Right atrium auricular region (tissue), 2 donors: ENCODE results near the gene ACOT12. TPM values are rescaled to one million over a fixed set of nuclear protein-coding genes. Genes with fewer than 3 reads are reported as not detected.
A peak's percentile ranks its signal among the peaks of the same experiment; 100 is the strongest.

ENCODE experiments used
- DNase-seq: peaks from one replicate; pipeline ENCODE4 v3.0.0-alpha.2; 2019; ENCODE audit warnings: low spot score
- H3K27ac ChIP-seq, 2 donors: fragments of 200-600 bp; sonication (generic); 1 replicate in 1 of 2; 2 replicates in 1 of 2; pipeline ENCODE4 v1.5.1; 2016 to 2019
- H3K27me3 ChIP-seq, 2 donors: fragments of 200-600 bp; sonication (generic); one replicate each; pipeline versions ENCODE4 v1.5.1 to v1.6.0; 2017 to 2019
- H3K36me3 ChIP-seq: fragments of 200-600 bp; sonication (generic); one replicate; pipeline ENCODE4 v1.5.1; 2016
- H3K4me1 ChIP-seq, 2 donors: fragments of 200-600 bp; sonication (generic); one replicate each; pipeline versions ENCODE4 v1.5.1 to v1.6.0; 2017 to 2019
- H3K4me3 ChIP-seq, 2 donors: fragments of 200-600 bp; sonication (generic); 1 replicate in 1 of 2; 2 replicates in 1 of 2; pipeline ENCODE4 v1.5.1; 2017 to 2019; ENCODE audit warnings: mild to moderate bottlenecking in 1 of 2, moderate library complexity in 1 of 2
- H3K9me3 ChIP-seq, 2 donors: fragments of 200-600 bp; sonication (generic); one replicate each; pipeline ENCODE4 v1.5.1; 2019
- total RNA-seq, 2 donors: library from RNA; depleted of rRNA; stranded (reverse); fragments of >200 nt; gene quantifications; one replicate each; pipeline ENCODE4 v1.1.0, GENCODE V29; 2016
- TF ChIP-seq, protein P1 (sequence below), 2 donors: fragments of 200-600 bp; sonication (generic); IDR thresholded peaks; one replicate each; pipeline ENCODE4 v1.5.1; 2019; ENCODE audit warnings: antibody characterized with exemption in 2 of 2

Gene ACOT12
- total RNA-seq, 2 donors from 2014 or later: not detected

DNA sequence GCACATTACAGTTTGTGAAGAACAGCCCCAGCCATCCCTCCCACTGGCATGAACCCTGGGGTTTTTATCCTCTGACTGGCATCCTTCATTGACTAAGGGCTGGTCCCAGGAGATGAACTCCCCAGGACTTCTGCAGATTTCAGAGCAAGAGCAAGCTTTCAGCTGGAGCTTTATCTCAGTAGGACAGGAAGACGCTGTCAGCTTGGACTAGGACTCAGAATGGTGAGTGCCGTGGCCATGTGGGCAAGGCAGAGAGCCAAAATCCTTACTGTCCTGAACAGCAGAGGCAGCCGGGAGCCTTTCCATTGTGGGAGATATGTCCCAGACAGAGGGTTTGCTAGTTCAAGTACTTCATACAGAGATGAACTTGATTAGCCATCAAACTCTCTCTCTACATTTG lies 3.2 kb upstream of the ACOT12 start:
- H3K27ac ChIP-seq: no peak overlapping the region
- H3K4me1 ChIP-seq: peaks cover 0 to 14% of the 10 kb centered on the region in 2 donors
- H3K4me3 ChIP-seq: no peak overlapping the region
- DNase-seq: no peak
- H3K9me3 ChIP-seq: peaks cover 0 to 4% of the 10 kb centered on the region in 2 donors
- H3K36me3 ChIP-seq: no peaks in the 10 kb centered on the region
- TF ChIP-seq, protein P1, sequence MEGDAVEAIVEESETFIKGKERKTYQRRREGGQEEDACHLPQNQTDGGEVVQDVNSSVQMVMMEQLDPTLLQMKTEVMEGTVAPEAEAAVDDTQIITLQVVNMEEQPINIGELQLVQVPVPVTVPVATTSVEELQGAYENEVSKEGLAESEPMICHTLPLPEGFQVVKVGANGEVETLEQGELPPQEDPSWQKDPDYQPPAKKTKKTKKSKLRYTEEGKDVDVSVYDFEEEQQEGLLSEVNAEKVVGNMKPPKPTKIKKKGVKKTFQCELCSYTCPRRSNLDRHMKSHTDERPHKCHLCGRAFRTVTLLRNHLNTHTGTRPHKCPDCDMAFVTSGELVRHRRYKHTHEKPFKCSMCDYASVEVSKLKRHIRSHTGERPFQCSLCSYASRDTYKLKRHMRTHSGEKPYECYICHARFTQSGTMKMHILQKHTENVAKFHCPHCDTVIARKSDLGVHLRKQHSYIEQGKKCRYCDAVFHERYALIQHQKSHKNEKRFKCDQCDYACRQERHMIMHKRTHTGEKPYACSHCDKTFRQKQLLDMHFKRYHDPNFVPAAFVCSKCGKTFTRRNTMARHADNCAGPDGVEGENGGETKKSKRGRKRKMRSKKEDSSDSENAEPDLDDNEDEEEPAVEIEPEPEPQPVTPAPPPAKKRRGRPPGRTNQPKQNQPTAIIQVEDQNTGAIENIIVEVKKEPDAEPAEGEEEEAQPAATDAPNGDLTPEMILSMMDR (IDR thresholded peaks at IDR 0.05): no peak
- peaks cover 0 to 10% of the 10 kb centered on the region in 2 donors for H3K27me3 ChIP-seq

DNA sequence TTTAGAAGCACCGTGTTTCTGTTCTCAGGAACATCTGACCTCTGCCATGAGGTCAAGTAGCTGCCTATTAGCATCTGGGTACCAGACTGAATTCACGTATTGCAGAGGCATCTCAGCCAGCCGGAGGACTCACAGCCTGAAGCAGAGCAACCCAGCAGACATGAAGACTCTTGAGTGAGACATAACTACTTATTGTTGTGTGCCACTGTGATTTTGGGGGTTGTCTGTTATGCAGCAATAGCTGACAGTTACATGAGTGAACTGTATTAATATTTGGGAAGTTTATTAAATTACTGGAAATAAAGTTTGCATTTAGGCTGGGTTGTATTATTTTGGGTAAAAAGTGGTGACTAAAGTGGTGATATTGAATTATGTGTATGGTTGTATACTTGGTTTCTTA lies 1.3 kb upstream of the ACOT12 start:
- H3K4me1 ChIP-seq: peaks cover 0 to 14% of the 10 kb centered on the region in 2 donors
- TF ChIP-seq, protein P1 (IDR thresholded peaks at IDR 0.05): no peak
- H3K36me3 ChIP-seq: no peaks in the 10 kb centered on the region
- H3K4me3 ChIP-seq: no peak overlapping the region
- peaks cover 0 to 4% of the 10 kb centered on the region in 2 donors for H3K9me3 ChIP-seq
- peaks cover 0 to 10% of the 10 kb centered on the region in 2 donors for H3K27me3 ChIP-seq
- no peak overlapping the region for H3K27ac ChIP-seq
- no peak for DNase-seq

DNA sequence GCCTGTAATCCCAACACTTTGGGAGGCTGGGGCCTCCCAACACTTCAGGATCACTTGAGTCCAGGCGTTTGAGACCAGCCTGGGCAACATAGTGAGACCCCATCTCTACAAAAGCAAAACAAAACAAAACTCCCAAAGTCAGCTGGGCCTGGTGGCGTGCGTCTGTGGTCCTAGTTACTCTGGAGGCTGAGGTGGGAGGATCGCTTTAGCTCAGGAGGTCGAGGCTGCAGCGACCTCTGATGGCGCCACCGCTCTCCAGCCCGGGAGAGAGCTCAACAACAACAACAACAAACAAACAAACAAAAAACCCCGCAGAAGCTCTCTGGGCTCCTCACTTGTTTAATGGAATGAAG lies 528 bp downstream of the ACOT12 start:
- Histone ChIP-seq H3K36me3 (no peaks in the 10 kb centered on the region), H3K27ac (no peak overlapping the region), H3K4me3 (peak overlapping the region; percentile 33 to 53), H3K9me3 (peaks cover 0 to 4% of the 10 kb centered on the region in 2 donors), H3K27me3 (peaks cover 0 to 10% of the 10 kb centered on the region in 2 donors), H3K4me1 (peaks cover 0 to 14% of the 10 kb centered on the region in 2 donors)
- DNase-seq: no peak
- TF ChIP-seq, protein P1 (IDR thresholded peaks at IDR 0.05): no peak

DNA sequence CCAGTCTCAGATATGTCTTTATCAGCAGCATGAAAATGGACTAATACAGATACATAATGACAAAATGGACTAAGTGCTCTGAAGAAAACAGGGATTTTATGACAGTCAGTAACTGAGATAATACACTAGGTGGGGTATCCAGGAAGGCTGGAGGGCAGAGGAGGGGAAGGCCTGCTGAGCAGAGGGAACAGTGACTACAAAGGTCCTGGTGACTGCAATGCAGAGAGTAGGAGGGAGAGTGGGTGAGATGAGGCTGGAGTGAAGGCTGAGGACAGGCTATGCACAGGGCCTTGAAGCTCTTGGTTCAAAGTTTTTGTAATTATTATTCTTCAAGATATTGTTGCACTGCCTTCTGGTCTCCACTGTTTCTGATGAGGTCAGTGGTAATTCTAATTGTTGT lies 4.9 kb downstream of the ACOT12 start:
- H3K4me3 ChIP-seq: no peak overlapping the region
- no peaks in the 10 kb centered on the region for H3K9me3 ChIP-seq
- no peak for DNase-seq
- no peak overlapping the region for H3K27ac ChIP-seq
- peaks cover 0 to 9% of the 10 kb centered on the region in 2 donors for H3K4me1 ChIP-seq
- TF ChIP-seq, protein P1 (IDR thresholded peaks at IDR 0.05): no peak
- no peaks in the 10 kb centered on the region for H3K36me3 ChIP-seq
- H3K27me3 ChIP-seq: peaks cover 0 to 6% of the 10 kb centered on the region in 2 donors

DNA sequence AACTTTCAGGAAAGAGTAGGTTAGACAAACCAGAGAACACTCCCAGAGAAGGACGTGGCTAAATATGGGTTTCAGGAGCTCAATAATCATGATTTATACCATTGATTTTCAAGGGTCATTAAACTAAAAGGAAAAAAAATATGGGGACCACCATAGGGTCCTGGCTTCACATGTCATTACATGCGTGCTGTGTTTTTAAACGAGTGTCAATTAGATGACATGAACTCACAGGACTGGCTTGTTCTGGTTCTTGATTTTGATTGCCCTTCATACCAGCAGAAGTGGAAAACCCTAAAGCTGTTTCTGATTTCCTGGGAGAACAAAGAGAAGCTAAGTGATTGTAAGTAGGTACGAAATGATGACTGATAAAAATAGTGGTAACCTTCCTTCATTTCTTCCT lies 5.8 kb downstream of the ACOT12 start:
- H3K4me3 ChIP-seq: no peak overlapping the region
- no peaks in the 10 kb centered on the region for H3K4me1 ChIP-seq
- TF ChIP-seq, protein P1 (IDR thresholded peaks at IDR 0.05): no peak
- no peak overlapping the region for H3K27ac ChIP-seq
- H3K9me3 ChIP-seq: no peaks in the 10 kb centered on the region
- H3K36me3 ChIP-seq: no peaks in the 10 kb centered on the region
- no peaks in the 10 kb centered on the region for H3K27me3 ChIP-seq
- no peak for DNase-seq

DNA sequence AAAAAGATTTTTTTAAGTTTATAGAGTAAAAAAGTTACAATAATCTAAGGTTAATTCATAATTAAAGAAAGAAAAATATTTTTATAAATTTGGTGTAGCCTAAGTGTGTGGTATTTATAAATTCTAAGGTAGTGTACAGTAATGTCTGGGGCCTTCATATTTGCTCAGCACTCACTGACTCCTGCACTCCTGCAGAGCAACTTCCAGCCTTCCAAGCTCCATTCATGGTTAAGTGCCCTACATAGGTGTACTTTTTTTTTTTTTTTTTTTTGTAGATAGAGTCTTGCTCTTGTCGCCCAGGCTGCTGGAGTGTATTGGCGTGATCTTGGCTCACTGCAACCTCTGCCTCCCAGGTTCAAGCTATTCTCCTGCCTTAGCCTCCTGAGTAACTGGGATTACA lies 10.1 kb downstream of the ACOT12 start:
- Histone ChIP-seq H3K9me3 (no peaks in the 10 kb centered on the region), H3K27ac (no peak overlapping the region), H3K36me3 (no peaks in the 10 kb centered on the region), H3K4me1 (no peaks in the 10 kb centered on the region), H3K27me3 (no peaks in the 10 kb centered on the region), H3K4me3 (no peak overlapping the region)
- DNase-seq: no peak
- TF ChIP-seq, protein P1 (IDR thresholded peaks at IDR 0.05): no peak
